Progenitor cell of endocrine pancreas (in vitro differentiated cells): ENCODE measurements around the gene LRRC37A. TPM values are rescaled to one million over a fixed set of nuclear protein-coding genes. Genes with fewer than 3 reads are reported as not detected.
"Not testable (repeated sequence)": the region's sequence is repeated elsewhere in the genome, so short reads cannot be mapped to it uniquely, and the experiment has no call there.

Source experiments
- DNase-seq: peaks from one replicate; pipeline ENCODE4 v3.0.0; 2021; ENCODE audit warnings: low spot score; ENCODE audit not compliant: unreplicated experiment
- H3K27ac Mint-ChIP-seq: 2 replicates; pipeline ENCODE4 v1.8.0; 2021; ENCODE audit warnings: mild to moderate bottlenecking, moderate library complexity, mixed read lengths
- H3K27me3 Mint-ChIP-seq: 2 replicates; pipeline ENCODE4 v1.8.0; 2021; ENCODE audit warnings: mixed read lengths
- H3K36me3 Mint-ChIP-seq: 2 replicates; pipeline ENCODE4 v1.8.0; 2022; ENCODE audit warnings: mixed read lengths; ENCODE audit not compliant: insufficient read depth
- H3K4me1 Mint-ChIP-seq: 2 replicates; pipeline ENCODE4 v1.8.0; 2021; ENCODE audit warnings: low read depth, mixed read lengths
- H3K4me3 Mint-ChIP-seq: 2 replicates; pipeline ENCODE4 v1.8.0; 2021; ENCODE audit warnings: low read depth, mild to moderate bottlenecking, moderate library complexity, mixed read lengths
- H3K9me3 Mint-ChIP-seq: 2 replicates; pipeline ENCODE4 v1.8.0; 2021; ENCODE audit warnings: low read depth, mixed read lengths
- CTCF ChIP-seq: fragments of 200-600 bp; sonication (generic); IDR thresholded peaks from one replicate; pipeline ENCODE4 v1.5.0; 2021; ENCODE audit warnings: antibody characterized with exemption, mild to moderate bottlenecking; ENCODE audit not compliant: unreplicated experiment
- total RNA-seq: library from RNA; stranded (reverse); gene quantifications from 2 replicates; pipeline ENCODE4 v1.2.1, GENCODE V29; 2021

The LRRC37A gene
- total RNA-seq, 1 donor from 2014 or later = 6.8 TPM

GRCh38 chr17:46264456-46265198 is 30.3 kb upstream of the LRRC37A start:
- TF ChIP-seq CTCF = no peak
- no peak for DNase-seq
- H3K27ac Mint-ChIP-seq = peak overlapping the region; percentile 86
- H3K9me3 Mint-ChIP-seq = no peaks in the 10 kb centered on the region
- H3K27me3 Mint-ChIP-seq = peaks cover 55% of the 10 kb centered on the region
- peaks cover 3% of the 10 kb centered on the region for H3K36me3 Mint-ChIP-seq
- H3K4me1 Mint-ChIP-seq = peaks cover 22% of the 10 kb centered on the region
- H3K4me3 Mint-ChIP-seq = no peak overlapping the region

- H3K36me3 Mint-ChIP-seq, H3K9me3 Mint-ChIP-seq, DNase-seq: not testable (repeated sequence)
- H3K27ac Mint-ChIP-seq = peak overlapping the region; percentile 79
- peak overlapping the region; percentile 76 for H3K4me3 Mint-ChIP-seq
- H3K4me1 Mint-ChIP-seq = peaks cover 21% of the 10 kb centered on the region
- H3K27me3 Mint-ChIP-seq = peaks cover 55% of the 10 kb centered on the region
Measured at GRCh38 chr17:46266063-46266655, 28.8 kb upstream of the LRRC37A start.

- no peak for TF ChIP-seq CTCF
- Mint-ChIP-seq H3K9me3 (no peaks in the 10 kb centered on the region), H3K4me1 (peaks cover 21% of the 10 kb centered on the region), H3K36me3 (no peaks in the 10 kb centered on the region), H3K27me3 (peaks cover 55% of the 10 kb centered on the region), H3K27ac (peak overlapping the region; percentile 89), H3K4me3 (peak overlapping the region; percentile 77)
- DNase-seq = peak; percentile 72
Measured at GRCh38 chr17:46266656-46267544, 28.0 kb upstream of the LRRC37A start.

- peaks cover 32% of the 10 kb centered on the region for H3K27me3 Mint-ChIP-seq
- H3K4me1 Mint-ChIP-seq = peaks cover 20% of the 10 kb centered on the region
- no peaks in the 10 kb centered on the region for H3K9me3 Mint-ChIP-seq
- DNase-seq = no peak
- H3K4me3 Mint-ChIP-seq = no peak overlapping the region
- TF ChIP-seq CTCF = no peak
- H3K27ac Mint-ChIP-seq = no peak overlapping the region
- no peaks in the 10 kb centered on the region for H3K36me3 Mint-ChIP-seq
Measured at GRCh38 chr17:46270032-46270431, 24.9 kb upstream of the LRRC37A start.

GRCh38 chr17:46273541-46274236 is 21.2 kb upstream of the LRRC37A start:
- no peak for TF ChIP-seq CTCF
- Mint-ChIP-seq H3K36me3 (no peaks in the 10 kb centered on the region), H3K27me3 (peaks cover 7% of the 10 kb centered on the region), H3K4me3 (no peak overlapping the region), H3K4me1 (peaks cover 9% of the 10 kb centered on the region), H3K9me3 (no peaks in the 10 kb centered on the region), H3K27ac (no peak overlapping the region)
- DNase-seq = no peak
